TTC549 (cell line): ENCODE measurements around the gene POU3F3.

Experiments used
- FAIRE-seq: peaks from 2 replicates; lab custom pipeline; 2012; peaks lifted over from hg19 to GRCh38; lab: Jason Lieb, UNC

Gene POU3F3

DNA sequence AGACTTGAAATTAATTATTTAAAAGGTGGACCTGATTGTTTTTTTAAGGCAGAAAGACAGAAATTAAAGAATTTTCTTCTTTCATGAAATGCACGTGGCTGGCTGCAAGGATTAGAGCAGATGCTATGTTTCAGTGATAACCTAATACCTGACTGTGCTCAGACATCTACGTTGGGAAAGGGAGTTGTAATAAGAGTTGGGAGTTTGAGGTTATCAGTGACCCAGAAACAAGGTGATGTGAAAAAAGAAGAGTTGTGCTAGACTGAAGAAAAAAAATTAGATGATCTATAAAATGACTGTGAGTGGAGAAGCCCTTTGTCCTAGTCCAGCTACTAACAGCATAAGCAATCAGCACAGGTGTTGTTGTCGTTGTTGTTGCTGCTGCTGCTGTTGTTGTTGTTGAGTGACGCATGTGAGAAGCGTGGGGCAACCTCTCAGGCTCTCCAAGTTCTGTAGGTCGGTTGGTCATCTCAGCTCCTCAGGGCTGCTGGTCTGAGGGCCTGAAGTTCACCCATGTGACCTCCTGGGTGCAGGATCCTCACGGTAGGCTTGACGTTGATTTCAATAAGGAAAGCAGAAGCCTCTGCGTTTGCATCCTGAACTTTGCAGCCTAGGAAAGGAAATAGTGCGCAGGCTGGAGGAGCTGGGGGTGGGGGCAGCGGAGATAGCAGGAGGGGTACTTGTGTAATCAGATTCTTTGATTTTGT, 7.6 kb downstream of the POU3F3 start:
- FAIRE-seq: no peak

DNA sequence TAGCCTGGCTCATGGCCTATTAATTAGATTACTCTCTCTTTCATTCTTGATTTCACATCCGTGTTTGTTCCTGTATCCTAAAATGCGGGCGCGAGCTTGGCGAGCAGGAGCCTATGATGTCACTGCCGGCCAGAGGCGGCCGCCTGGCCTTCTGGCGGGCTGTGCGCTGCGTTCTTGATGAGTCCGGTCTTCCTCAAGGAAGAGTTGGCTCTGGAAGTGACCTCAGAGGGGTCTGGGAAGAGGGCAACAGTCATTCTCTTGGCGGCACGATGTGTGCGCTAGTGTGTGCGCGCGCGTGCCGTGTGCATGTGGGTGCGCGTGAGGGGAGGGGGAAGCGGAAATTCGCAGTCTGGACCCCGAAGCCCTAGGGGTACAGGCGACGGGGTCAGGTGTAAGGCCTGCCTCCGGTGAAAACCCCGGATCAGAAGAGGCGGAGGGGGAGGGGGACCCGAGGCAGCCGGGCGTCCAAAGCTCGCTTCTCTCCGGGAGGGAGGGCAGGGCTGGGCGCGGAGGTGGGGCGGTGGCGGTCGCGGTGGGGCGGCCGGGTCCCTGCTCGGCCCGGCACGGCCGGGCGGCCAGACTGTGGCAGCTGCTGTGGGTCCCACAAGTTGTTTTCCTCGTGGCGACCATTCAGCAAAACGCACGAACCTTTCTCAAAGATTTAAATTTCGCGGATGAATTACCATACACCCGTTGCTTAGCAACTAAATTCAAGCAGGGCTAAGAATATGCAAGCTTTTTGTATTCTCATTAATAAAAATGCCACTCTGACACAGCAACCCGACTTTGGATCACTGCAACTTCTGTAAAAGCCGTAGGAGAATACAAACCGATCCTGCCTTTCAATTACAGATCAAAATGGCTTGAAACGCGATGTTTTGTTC, 8.4 kb downstream of the POU3F3 start:
- FAIRE-seq: no peak

DNA sequence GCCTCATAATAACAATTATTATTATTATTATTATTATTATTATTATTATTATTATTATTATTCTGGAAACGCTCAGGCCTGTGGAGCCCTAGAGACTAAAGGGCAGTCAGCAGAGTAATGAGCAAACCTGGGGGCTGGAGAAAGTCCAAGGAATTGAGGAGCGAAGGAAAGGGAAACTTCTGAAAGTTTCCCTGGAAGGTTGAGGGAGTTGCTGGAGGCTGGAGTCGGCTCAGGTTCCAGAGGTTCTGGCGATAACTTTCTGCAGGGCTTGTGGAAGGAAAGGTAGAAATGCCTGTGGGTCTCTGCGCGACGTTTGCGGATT, 9.2 kb downstream of the POU3F3 start:
- FAIRE-seq: no peak

DNA sequence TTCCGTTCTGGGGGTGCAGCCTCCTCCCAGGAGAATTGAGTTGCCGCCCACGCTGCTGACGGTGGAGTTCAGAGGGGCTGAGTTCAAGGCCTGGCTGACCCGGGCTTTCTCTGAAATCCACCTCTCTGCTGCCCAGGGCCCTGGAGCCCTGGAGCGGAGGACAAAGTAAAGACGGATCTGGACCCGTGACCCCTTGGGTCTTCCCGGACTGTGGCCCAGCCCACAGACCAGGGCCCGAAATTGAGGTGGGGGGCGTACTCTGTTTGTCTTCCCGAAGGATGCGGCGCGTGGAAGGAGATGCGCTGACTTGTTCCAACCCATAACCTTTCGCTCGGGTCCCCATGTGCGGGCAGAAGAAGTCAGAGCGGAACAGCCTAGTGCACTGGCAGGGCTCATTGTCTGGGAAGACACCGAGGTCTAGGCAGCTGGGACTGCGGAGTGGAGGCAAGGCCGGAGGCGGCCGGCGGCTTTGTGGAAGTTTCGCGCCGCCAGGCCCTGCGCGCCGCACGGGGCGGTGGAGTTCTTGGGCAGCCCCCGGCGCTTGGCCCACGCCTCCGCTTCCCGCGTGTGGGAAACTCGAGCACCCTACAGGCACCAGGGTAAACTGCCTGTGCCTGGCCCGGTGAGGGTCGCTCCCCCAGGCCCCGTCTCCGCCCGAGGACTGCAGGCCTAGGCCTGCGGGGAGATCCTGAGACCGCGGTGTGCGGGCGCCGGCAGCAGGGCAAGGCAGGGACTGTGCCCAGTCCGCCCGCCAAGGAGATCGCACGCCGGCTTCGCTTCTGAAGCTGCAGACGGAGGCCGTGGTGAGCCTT, 9.8 kb downstream of the POU3F3 start:
- no peak for FAIRE-seq

DNA sequence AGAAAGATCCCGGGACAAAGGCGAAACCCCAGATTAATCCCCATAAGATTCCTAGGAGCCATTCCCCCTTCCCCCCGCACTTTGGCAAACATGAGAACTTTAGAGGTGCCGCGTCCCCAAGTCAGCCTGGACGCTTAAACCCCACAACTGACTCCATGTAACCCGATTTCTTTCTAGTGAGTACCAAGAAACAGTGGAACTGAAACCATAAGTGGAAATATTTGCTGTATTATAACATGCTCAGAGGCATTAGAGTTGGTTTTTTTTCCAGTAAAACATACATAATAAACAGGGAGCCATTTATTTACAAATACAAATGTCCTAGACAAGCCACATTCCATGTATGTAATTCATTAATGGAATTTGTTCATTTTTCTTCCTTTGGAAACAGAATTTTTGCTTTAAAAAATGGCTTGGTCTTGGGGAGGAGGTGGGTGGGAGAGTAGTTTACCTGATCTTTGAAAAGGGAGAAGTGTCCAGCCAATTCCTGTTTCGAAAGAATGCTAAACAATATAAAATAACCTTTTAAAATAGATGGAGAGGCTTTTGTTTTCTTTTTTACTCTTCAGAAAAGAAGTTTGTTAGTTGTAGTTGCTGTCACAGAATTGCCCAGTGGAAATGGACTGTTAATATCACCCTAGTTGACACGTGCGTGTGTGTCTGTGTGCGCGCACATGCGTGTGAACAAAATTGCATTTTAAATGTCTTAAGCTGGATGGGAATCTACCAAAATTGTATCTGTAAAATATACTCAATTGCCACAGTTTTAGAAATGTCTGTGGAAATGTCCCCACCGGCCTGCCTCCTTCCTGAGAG, 10.6 kb downstream of the POU3F3 start:
- FAIRE-seq: no peak

DNA sequence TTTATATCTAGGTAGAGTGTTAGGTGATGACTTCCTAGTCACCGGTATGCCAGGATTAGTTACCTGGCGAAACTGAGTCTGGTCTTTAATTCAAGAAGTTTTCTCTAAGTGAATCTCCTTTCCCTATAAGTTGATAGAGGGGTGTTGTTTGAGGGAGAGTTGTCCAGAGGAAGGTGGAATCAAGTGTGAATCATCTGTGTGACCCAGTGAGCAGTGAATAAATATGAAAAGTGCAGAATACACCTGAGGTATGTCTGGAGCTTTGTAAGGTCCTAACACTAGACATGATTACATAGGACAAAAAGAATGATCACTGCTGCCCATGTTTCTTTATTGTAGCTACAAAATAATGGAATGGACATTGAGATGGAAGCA, 11.2 kb downstream of the POU3F3 start:
- FAIRE-seq: no peak

DNA sequence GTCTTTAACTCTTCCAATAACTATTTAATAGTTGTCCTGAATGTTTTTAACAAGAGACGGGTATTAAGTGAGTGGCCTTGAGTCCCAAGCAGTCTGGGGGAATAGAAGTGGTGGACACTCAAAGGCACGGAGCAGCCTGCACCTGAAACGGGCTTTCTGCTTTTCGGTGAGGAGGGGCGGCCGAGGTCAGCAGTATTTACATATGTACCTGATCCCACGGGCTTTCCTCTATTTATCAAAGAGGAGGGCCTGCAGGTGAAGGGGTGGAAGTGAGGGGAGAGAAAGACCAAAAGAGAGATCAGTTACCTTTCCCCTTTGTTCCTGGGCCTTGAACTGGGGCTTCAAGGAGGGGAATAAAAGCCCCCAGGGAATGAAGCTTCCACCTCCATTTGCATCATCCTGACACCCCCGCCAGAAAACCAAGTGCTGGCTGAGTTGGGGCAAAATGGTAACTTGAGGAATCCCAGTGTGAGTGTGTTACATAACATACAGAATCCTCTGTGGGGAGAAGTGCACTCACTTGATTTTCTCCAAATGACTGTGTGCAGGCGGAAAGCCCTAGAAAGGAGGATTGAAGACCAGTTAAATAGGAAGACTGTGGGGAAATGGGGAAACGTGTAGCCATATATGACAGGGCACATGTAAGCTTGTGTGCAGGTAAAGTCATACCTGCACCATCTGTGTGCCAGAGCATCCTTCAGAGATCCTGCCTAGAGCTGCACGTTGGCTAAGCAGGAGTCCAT, 12.4 kb downstream of the POU3F3 start:
- FAIRE-seq: no peak

DNA sequence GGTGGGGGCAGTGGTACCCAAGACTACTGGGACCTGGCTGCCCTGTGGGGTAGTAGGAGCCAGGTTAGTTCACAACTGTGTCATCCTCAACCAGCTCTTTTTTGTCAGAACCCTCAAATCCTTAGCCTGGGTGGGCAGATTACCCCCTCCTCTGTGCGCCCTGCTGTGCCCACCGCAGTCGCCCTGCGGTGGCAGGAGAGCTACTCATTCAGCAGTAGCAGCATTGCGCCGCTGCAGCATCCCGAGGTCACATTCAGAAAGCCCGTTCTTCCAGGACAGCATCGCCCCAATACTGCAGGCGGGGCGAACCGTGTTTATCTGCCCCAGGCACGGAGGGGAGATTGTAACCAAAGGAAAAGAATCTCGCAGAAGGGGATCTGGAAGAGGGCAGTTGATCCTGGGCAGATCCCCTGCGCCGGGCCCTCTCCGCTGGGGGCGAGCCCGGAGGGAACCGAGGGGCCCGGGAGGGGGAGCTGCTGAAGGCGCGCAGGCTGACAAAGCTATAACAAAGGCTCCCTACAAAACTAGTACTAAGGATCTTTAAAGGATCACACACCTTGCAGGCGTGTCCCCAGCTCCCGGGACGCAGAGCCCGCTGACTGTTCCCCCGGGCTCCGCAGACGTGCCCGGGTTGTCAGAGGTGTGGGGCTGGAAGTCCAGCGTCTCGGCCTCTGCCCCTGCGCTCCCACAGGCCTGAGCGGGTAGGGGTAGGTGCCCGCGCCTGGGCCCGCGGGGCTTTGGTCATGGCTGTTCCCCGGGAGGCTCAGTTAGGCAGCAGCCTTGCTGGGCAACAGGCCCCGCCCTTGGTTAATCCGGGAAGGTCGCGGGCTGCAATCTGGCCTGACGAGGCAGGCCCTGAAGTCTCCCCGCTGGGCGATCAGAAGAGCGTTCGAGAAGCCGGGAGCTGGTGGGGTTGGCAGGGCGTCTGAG, 13.2 kb downstream of the POU3F3 start:
- no peak for FAIRE-seq

DNA sequence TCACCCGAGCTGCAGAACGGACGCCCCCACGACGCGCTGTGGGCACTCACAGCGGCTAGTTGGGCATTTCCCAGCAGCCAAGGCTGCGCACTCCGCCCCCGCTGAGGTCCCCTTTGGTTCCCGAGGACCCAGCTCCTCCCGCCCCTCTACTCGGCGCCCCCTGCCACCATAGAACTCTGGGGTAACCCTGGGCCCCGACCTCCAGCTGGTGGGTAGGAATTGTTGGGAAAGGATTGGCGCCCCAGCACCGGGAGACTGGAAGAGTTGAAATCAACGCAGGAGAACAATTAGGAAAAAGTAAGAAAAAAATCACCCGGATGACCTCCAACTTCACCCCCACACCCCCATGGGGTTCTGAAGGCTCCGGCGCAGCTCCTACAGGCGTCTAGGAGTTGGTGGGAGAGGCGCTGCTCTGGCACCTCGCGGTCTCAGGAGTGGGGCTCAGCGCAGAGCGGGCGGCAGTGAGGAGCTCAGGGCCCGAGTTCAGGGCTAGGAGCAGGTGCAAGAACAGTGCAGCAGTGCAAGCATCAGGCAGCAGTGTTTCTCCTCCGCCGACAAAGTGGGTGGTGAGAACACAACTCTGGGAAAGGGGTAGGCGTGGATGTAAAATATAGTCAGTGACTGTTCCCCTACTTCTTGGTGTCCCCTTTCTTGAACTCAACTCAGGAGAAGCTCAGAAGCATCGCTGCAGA, 14.0 kb downstream of the POU3F3 start:
- FAIRE-seq: no peak

DNA sequence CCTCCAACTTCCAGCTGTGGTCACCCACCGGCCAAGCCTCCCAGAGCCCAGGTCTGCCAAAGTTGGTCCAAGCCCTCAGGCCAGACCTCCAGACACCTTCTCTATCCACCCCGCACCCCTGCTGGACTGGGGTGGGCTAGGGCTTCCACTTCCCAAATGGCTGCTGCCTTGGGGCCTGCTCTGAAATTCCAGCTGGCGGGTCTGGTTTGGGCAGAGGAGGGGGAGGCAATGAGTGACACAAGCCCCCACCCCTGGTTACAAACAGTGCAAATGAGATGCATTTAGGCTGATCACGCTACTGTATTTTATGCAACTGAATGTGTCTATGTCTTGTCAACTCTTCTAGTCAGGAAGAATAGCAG, 14.6 kb downstream of the POU3F3 start:
- no peak for FAIRE-seq

DNA sequence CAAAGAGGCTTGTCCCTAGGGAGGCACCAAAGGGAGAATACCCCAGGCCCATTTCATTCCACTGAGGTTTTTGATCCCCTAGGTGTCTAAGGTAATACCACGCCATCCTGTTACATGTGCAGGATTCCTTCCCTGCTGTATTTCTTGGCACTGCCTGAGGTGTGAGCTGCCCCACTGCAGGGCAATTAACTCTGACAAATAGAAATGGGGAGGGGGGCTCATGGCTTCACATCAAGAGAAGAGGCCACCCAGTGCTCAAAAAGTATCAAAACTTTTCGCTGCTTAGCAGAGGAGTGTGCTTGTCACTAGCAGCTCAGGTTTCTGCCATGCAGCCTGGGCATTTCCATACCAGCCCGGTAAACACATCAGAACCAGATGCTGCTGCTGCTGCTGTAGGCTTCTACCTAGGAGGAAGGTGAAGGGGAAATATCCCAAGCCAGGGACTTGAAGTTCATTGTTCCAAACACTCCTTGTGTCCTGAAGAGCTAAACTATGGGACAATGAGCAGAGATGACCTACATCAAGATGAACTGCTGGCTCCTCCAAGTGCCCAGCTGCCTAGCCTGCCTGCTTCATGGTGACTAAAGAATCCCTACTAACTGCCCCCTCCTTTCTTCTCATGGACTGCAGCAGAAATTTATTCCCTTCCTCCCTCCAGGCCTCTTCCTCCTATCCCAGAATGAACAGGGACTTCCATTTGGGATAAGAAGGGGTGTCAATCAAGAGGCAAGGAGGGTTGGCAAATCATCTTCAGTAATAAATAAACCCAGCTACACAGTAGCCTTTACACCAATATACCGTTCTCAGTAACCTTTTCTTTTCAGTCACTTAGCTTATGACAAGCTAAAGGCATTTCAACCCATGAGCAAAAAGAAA, 16.4 kb downstream of the POU3F3 start:
- no peak for FAIRE-seq

DNA sequence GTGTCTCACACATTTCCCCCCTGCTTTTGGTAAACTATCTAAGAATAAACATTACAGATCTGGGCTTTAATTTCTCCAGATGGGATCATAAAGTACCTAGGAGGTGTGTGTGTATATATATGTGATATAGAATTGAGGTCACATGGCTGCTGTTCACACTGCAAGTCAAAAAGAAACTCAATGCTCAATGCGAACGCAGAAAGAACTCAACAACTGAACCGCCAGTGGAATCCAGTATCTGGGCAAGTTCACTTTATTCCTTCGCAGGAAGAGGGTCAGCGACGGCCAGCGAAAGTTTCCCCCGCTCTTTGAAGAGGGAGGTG, 17.7 kb downstream of the POU3F3 start:
- no peak for FAIRE-seq

DNA sequence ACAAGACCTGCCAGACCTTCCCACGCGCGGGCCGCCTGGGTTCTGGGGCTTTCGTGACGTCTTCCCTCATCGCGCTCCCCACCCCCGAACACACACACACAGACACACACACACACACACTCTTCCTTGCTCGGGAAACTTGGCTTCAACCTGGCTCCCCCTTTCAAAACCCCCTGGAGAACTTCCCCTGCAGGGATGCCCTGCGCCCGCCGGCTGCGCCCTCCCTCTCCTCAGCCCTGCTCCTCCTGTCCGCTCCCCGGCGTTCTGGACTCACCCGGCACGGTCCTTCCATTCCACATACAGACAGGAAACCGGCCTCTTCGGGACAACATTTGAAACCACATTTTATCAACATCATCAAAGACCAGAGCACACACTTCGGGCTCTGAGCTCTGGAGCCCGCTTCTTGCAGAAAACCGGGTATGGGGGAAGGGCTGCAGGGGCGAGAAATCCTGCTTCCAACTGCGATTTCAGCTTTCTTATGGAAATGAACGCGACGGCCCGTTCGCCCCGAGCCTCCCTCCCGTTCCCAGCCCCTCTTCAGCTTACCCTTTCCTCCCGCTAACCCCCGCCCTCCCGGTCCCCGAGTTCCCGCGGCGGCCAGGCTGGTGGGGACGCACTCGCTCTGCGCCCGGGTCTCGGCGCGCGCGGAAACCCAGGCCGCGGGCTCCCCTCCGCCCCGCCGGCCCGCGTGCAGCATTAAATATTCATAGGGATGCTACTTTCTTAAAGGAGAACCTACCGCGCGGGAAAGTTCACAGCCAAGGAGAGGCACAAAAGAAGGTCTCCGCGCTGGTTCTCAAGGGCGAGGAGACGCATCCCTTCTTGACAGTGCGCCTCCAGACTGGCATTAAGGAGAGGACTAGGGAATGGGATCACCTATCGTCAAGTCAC, 18.3 kb downstream of the POU3F3 start:
- FAIRE-seq: no peak

DNA sequence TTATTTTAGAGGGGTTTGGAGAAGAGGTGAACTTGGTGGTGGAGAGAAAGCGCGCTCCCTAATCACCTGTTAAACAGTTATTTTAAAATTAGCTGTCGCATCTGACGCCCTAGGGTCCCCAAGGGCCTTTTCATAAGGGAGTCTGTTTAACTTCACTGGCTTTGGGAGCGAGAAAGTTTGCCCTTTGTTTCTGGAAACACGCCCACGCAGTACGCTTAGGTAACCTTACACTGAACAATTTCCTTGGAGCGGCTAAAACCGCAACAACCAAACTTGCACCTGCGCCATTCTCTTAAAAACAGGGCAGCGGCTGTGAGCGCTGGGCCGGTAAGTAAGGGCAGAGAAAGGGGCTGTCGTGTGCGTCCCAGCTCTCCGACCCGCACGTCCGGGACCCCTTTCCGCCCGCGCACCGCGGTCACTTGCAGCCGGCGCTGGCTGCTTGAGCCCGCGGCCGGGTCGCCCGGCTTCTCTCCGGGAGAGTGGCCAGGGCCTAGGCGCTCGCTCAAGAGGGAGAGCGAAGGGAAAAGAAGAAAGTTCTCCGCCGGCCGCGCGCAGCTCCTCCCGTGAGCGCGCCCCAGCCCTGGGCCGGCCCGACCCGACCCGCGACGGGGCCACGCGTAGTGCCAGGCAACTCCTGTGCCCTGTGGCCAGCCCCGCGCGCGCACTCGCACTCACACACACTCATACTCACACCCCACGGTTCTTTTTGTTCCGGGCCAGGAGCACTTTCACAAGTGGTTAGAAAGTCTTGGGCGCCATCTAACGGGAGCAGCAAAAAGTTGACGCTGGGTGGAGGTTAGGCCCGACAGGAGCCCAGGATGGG, 19.2 kb downstream of the POU3F3 start:
- no peak for FAIRE-seq

DNA sequence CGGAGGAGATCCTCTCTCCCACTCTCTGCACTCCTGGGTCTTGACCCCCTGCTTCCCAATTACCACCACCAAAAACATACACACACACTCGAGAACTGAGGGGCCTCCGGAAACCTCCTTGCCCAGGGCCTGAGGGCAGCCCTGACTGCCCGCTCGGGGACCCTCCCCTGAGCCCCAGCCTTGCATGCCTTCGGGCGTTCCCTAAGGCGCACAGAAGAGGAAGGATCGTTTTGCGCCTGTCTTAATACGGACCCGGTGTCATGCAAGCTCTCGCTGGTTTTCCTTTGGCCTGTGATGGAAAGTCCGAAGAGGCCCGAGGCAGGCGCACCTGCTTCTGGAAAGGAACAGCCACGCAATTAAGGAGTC, 19.8 kb downstream of the POU3F3 start:
- no peak for FAIRE-seq

DNA sequence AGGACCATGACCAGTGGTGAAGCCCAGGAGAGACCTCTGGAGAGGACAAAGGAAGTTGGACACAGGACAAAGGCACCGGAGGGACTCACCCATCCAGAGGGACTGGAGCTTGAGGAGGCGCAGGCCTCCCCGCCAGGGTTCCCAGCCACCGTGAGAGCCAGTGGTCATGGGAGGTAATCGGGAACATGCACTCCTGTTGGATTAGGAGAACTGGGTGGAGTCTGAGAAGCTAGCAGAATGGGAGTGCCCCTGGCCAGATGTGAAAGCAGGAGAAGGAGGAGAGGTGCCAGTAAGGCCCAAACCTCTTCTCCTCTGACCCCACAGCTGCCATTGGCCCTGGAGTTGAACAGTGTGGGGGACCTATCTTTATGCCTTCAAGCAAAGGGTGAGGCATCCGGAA, 20.3 kb downstream of the POU3F3 start:
- no peak for FAIRE-seq

DNA sequence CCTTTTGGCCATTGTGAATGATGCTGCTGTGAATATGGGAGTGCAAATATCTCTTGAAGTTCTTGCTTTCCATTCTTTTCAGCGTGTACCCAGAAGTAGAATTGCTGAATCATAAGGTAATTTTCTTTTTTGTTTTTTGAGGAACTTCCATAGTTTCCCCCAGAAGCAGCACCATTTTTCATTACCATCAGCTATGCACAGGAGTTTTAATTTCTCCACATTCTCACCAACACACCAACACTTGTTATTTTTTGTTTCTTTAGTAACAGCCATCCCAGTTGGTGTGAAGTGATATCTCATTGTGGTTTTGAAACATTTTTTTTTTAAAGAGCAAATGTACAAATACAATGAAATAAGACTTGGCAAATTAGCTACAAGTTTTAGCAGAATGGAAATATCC, 21.3 kb downstream of the POU3F3 start:
- FAIRE-seq: no peak
